HCT116 (cell line): ENCODE results near the gene ATP6V0B. TPM values are rescaled to one million over a fixed set of nuclear protein-coding genes. Genes with fewer than 3 reads are reported as not detected.

Source experiments
- ATAC-seq: fragments of 200-7000 bp; cut with Tn5 transposase; 2 replicates; pipeline ENCODE4 v1.9.1; 2020; ENCODE audit warnings: mild to moderate bottlenecking, moderate library complexity
- BruUV-seq: library from RNA; stranded (reverse); fragments of 400-500 nt; replicated peaks from 2 replicates; lab custom pipeline; 2021; lab: Mats Ljungman, UMichigan
- CTCF ChIA-PET: fragments of 300-600 bp; sonication (Branson Sonifier 250); formaldehyde crosslinking; loops from one replicate; lab custom pipeline; 2021; ENCODE audit warnings: antibody characterized with exemption; lab: Charles Lee
- POLR2A ChIA-PET: fragments of 300-600, 350-600 bp; sonication (Branson Sonifier 250); formaldehyde crosslinking; loops from one replicate; lab custom pipeline; 2021; ENCODE audit warnings: antibody characterized with exemption; lab: Charles Lee
- RAD21 ChIA-PET, 2 experiments: fragments of 300-600 bp; sonication (Branson Sonifier 250); formaldehyde crosslinking; loops; one replicate each; lab custom pipeline; 2023; ENCODE audit warnings: low total read pairs in 2 of 2; ENCODE audit not compliant: uncharacterized antibody in 2 of 2, unreplicated experiment in 2 of 2, low non-redundant PET in 1 of 2; lab: Charles Lee
- DNase-seq: peaks from one replicate; pipeline ENCODE4 v3.0.0-alpha.2; 2010; ENCODE audit warnings: low read depth, low spot score
- H2AFZ ChIP-seq: fragments of 200-600 bp; shearing (Covaris generic), sonication (generic); 2 replicates; pipeline ENCODE4 v1.6.1; 2017; ENCODE audit warnings: low read depth, mixed run types, mixed read lengths, antibody characterized with exemption, low read length; ENCODE audit not compliant: poor library complexity, severe bottlenecking
- H3K27ac ChIP-seq: 2 replicates; pipeline ENCODE4 v1.5.1; 2012; ENCODE audit warnings: low read depth, low read length
- H3K27me3 ChIP-seq: fragments of 200-600 bp; sonication (generic); 2 replicates; pipeline ENCODE4 v1.6.1; 2016; ENCODE audit warnings: mixed run types, low read length, mixed read lengths; ENCODE audit not compliant: insufficient read depth
- H3K36me3 ChIP-seq, 2 experiments: fragments of 200-500 bp in 1 of 2; fragments of 200-600 bp in 1 of 2; sonication (Bioruptor generic) in 1 of 2; sonication (generic) in 1 of 2; 2 replicates each; pipeline versions ENCODE4 v1.5.1 to v1.6.1; 2014 to 2016; ENCODE audit warnings: low read length in 2 of 2, inconsistent platforms in 1 of 2, mixed read lengths in 1 of 2, mixed run types in 1 of 2; ENCODE audit not compliant: insufficient read depth in 2 of 2, control insufficient read depth in 1 of 2
- H3K4me1 ChIP-seq, 2 experiments: fragments of 200-600 bp in 1 of 2; sonication (generic) in 1 of 2; 2 replicates each; pipeline versions ENCODE4 v1.5.1 to v1.6.1; 2012 to 2017; ENCODE audit warnings: low read length in 2 of 2, inconsistent platforms in 1 of 2, mild to moderate bottlenecking in 1 of 2, mixed read lengths in 1 of 2, mixed run types in 1 of 2, moderate library complexity in 1 of 2; ENCODE audit not compliant: insufficient read depth in 2 of 2, control insufficient read depth in 1 of 2
- H3K4me2 ChIP-seq: fragments of 200-600 bp; sonication (generic); 2 replicates; pipeline ENCODE4 v1.6.1; 2017; ENCODE audit warnings: mixed run types, low read length, mixed read lengths
- H3K4me3 ChIP-seq, 2 experiments: fragments of 200-600 bp in 1 of 2; sonication (generic) in 1 of 2; replicated peaks in 1 of 2; 2 replicates each; pipeline ENCODE4 v1.5.1; 2011 to 2016; ENCODE audit warnings: low read length in 2 of 2, control low read depth in 1 of 2, low read depth in 1 of 2, mild to moderate bottlenecking in 1 of 2, mixed read lengths in 1 of 2, mixed run types in 1 of 2
- H3K79me2 ChIP-seq: fragments of 200-600 bp; sonication (generic); 2 replicates; pipeline ENCODE4 v1.6.1; 2017; ENCODE audit warnings: mild to moderate bottlenecking, mixed run types, low read length, moderate library complexity, mixed read lengths; ENCODE audit not compliant: insufficient read depth
- H3K9ac ChIP-seq: fragments of 200-600 bp; sonication (generic); 2 replicates; pipeline ENCODE4 v1.6.1; 2016; ENCODE audit warnings: low read length, mixed read lengths
- H3K9me2 ChIP-seq: fragments of 200-600 bp; sonication (generic), shearing (Covaris generic); 2 replicates; pipeline ENCODE4 v1.6.1; 2017; ENCODE audit warnings: mixed run types, mild to moderate bottlenecking, moderate library complexity; ENCODE audit not compliant: insufficient read depth
- H3K9me3 ChIP-seq, 2 experiments: fragments of 200-500 bp in 1 of 2; fragments of 200-600 bp in 1 of 2; sonication (Bioruptor generic) in 1 of 2; sonication (generic) in 1 of 2; 2 replicates each; pipeline ENCODE4 v1.6.1; 2014 to 2017; ENCODE audit warnings: low read length in 2 of 2, mixed read lengths in 2 of 2, inconsistent platforms in 1 of 2, low read depth in 1 of 2, mild to moderate bottlenecking in 1 of 2, mixed run types in 1 of 2, moderate library complexity in 1 of 2; ENCODE audit not compliant: control insufficient read depth in 1 of 2, insufficient read depth in 1 of 2
- H4K20me1 ChIP-seq: fragments of 200-600 bp; sonication (generic), shearing (Covaris generic); 2 replicates; pipeline ENCODE4 v1.6.1; 2017; ENCODE audit warnings: mixed run types, mild to moderate bottlenecking, moderate library complexity; ENCODE audit not compliant: insufficient read depth
- CBX3 ChIP-seq: IDR thresholded peaks from 2 replicates; pipeline ENCODE4 v1.6.1; 2012; ENCODE audit warnings: low read depth
- CEBPB ChIP-seq: IDR thresholded peaks from 2 replicates; pipeline ENCODE4 v1.6.1; 2012; ENCODE audit warnings: low read depth
- EGR1 ChIP-seq: IDR thresholded peaks from 2 replicates; pipeline ENCODE4 v1.6.1; 2012; ENCODE audit warnings: low read depth
- ELF1 ChIP-seq: IDR thresholded peaks from 2 replicates; pipeline ENCODE4 v1.6.1; 2012; ENCODE audit warnings: low read depth, borderline replicate concordance
- EZH2 ChIP-seq: fragments of 200-600 bp; sonication (generic); IDR thresholded peaks from 2 replicates; pipeline ENCODE4 v1.6.1; 2017; ENCODE audit warnings: antibody characterized with exemption, mixed run types
- EZH2phosphoT487 ChIP-seq: fragments of 200-600 bp; IDR thresholded peaks from 2 replicates; pipeline ENCODE4 v1.6.1; 2018; ENCODE audit warnings: antibody characterized with exemption, borderline replicate concordance
- JUND ChIP-seq: IDR thresholded peaks from 2 replicates; pipeline ENCODE4 v1.6.1; 2012
- POLR2A ChIP-seq: IDR thresholded peaks from 2 replicates; pipeline ENCODE4 v1.7.0; 2011; ENCODE audit warnings: borderline replicate concordance; ENCODE audit not compliant: insufficient read depth, insufficient read length; ENCODE audit errors: extremely low read depth
- POLR2AphosphoS5 ChIP-seq: IDR thresholded peaks from 2 replicates; pipeline ENCODE4 v1.6.1; 2011; ENCODE audit warnings: mild to moderate bottlenecking, low read depth, low read length, moderate library complexity
- RAD21 ChIP-seq: IDR thresholded peaks from 2 replicates; pipeline ENCODE4 v1.6.1; 2012; ENCODE audit warnings: low read depth, mild to moderate bottlenecking
- SRF ChIP-seq: IDR thresholded peaks from 2 replicates; pipeline ENCODE4 v1.6.1; 2012; ENCODE audit warnings: low read depth
- YY1 ChIP-seq: IDR thresholded peaks from 2 replicates; pipeline ENCODE4 v1.6.1; 2011; ENCODE audit warnings: low read length, low read depth, moderate library complexity, mild to moderate bottlenecking; ENCODE audit not compliant: insufficient replicate concordance; ENCODE audit errors: extremely low read depth
- ZFX ChIP-seq: fragments of 450-650 bp; IDR thresholded peaks from 2 replicates; pipeline ENCODE4 v1.6.1; 2017
- ZNF274 ChIP-seq: fragments of 200-500 bp; sonication (Bioruptor generic); IDR thresholded peaks from 2 replicates; pipeline ENCODE4 v1.6.1; 2014; ENCODE audit warnings: mild to moderate bottlenecking, low read depth, low read length, inconsistent platforms
- intact Hi-C: fragments of 100-400 bp; cut with micrococcal nuclease; formaldehyde crosslinking; loops from 2 replicates; pipeline ENCODE4 v1.10.0; 2022
- total RNA-seq: library from RNA; stranded (reverse); gene quantifications from one replicate; pipeline ENCODE4 v1.2.1, GENCODE V29; 2021; ENCODE audit not compliant: unreplicated experiment
- TF ChIP-seq, protein P1 (sequence below): IDR thresholded peaks from 2 replicates; pipeline ENCODE4 v1.6.1; 2012; ENCODE audit warnings: low read depth
- TF ChIP-seq, protein P2 (sequence below): IDR thresholded peaks from 2 replicates; pipeline ENCODE4 v1.6.1; 2011; ENCODE audit warnings: mild to moderate bottlenecking, low read length, moderate library complexity; ENCODE audit not compliant: insufficient replicate concordance; ENCODE audit errors: extremely low read depth
- TF ChIP-seq, protein P3 (sequence below): IDR thresholded peaks from 2 replicates; pipeline ENCODE4 v1.6.1; 2012
- TF ChIP-seq, protein P4 (sequence below): IDR thresholded peaks from 2 replicates; pipeline ENCODE4 v1.6.1; 2012
- TF ChIP-seq, protein P5 (sequence below), 3 experiments: fragments of 200-600 bp in 1 of 3; sonication (generic) in 1 of 3; IDR thresholded peaks in 2 of 3; conservative IDR thresholded peaks in 1 of 3; 2 replicates each; pipeline ENCODE4 v1.5.1; 2012 to 2017; ENCODE audit warnings: low read depth in 2 of 3, low read length in 2 of 3, antibody characterized with exemption in 1 of 3, borderline replicate concordance in 1 of 3, control low read depth in 1 of 3, mild to moderate bottlenecking in 1 of 3, mixed read lengths in 1 of 3, mixed run types in 1 of 3, moderate library complexity in 1 of 3; ENCODE audit not compliant: insufficient read depth in 1 of 3

ATP6V0B gene
- total RNA-seq, 1 experiment from 2014 or later: 122 TPM

DNA sequence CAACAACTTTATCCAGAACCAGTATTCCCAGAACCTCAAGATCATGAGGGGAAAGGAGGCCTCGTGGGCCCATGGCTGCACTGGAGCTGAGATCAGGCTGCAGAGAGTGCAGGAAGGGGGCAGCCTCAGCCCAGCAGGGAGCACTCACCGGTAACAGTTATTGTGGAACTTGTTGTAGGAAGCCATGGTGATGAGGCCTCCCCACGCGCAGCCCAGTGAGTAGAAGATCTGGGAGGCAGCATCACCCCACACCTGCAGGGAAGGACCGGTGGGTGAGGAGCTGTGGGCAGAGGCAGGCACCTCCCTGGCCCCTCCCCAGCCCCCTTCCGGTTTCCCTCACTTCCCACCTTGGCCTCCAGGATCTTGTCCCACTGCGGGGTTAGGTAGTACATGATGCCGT lies 27.4 kb downstream of the ATP6V0B start:
- CTCF ChIA-PET: no interaction called here
- DNase-seq (no peak), ATAC-seq (no peak)
- POLR2A ChIA-PET: no interaction called here
- no peak overlapping the region for H2AFZ ChIP-seq
- H3K27me3 ChIP-seq: no peaks in the 10 kb centered on the region
- H3K4me2 ChIP-seq: no peak overlapping the region
- BruUV-seq: no TSS peak
- H3K4me1 ChIP-seq: peaks cover 0 to 4% of the 10 kb centered on the region in 2 experiments; a peak in 2 of 4 replicates
- H4K20me1 ChIP-seq: no peaks in the 10 kb centered on the region
- TF ChIP-seq, protein P1, sequence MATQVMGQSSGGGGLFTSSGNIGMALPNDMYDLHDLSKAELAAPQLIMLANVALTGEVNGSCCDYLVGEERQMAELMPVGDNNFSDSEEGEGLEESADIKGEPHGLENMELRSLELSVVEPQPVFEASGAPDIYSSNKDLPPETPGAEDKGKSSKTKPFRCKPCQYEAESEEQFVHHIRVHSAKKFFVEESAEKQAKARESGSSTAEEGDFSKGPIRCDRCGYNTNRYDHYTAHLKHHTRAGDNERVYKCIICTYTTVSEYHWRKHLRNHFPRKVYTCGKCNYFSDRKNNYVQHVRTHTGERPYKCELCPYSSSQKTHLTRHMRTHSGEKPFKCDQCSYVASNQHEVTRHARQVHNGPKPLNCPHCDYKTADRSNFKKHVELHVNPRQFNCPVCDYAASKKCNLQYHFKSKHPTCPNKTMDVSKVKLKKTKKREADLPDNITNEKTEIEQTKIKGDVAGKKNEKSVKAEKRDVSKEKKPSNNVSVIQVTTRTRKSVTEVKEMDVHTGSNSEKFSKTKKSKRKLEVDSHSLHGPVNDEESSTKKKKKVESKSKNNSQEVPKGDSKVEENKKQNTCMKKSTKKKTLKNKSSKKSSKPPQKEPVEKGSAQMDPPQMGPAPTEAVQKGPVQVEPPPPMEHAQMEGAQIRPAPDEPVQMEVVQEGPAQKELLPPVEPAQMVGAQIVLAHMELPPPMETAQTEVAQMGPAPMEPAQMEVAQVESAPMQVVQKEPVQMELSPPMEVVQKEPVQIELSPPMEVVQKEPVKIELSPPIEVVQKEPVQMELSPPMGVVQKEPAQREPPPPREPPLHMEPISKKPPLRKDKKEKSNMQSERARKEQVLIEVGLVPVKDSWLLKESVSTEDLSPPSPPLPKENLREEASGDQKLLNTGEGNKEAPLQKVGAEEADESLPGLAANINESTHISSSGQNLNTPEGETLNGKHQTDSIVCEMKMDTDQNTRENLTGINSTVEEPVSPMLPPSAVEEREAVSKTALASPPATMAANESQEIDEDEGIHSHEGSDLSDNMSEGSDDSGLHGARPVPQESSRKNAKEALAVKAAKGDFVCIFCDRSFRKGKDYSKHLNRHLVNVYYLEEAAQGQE: no peak
- TF ChIP-seq POLR2A: no peak
- TF ChIP-seq, protein P2, sequence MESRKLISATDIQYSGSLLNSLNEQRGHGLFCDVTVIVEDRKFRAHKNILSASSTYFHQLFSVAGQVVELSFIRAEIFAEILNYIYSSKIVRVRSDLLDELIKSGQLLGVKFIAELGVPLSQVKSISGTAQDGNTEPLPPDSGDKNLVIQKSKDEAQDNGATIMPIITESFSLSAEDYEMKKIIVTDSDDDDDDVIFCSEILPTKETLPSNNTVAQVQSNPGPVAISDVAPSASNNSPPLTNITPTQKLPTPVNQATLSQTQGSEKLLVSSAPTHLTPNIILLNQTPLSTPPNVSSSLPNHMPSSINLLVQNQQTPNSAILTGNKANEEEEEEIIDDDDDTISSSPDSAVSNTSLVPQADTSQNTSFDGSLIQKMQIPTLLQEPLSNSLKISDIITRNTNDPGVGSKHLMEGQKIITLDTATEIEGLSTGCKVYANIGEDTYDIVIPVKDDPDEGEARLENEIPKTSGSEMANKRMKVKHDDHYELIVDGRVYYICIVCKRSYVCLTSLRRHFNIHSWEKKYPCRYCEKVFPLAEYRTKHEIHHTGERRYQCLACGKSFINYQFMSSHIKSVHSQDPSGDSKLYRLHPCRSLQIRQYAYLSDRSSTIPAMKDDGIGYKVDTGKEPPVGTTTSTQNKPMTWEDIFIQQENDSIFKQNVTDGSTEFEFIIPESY: no peak
- TF ChIP-seq CBX3: no peak
- TF ChIP-seq SRF: no peak
- no peak for TF ChIP-seq ZNF274
- no peak for TF ChIP-seq EZH2
- TF ChIP-seq JUND: no peak
- TF ChIP-seq, protein P3, sequence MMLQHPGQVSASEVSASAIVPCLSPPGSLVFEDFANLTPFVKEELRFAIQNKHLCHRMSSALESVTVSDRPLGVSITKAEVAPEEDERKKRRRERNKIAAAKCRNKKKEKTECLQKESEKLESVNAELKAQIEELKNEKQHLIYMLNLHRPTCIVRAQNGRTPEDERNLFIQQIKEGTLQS: no peak
- TF ChIP-seq CEBPB: no peak
- TF ChIP-seq ZFX: no peak
- no peak for TF ChIP-seq POLR2AphosphoS5
- TF ChIP-seq YY1: no peak
- TF ChIP-seq ELF1: no peak
- no peak for TF ChIP-seq EGR1
- no peak for TF ChIP-seq EZH2phosphoT487
- TF ChIP-seq, protein P4, sequence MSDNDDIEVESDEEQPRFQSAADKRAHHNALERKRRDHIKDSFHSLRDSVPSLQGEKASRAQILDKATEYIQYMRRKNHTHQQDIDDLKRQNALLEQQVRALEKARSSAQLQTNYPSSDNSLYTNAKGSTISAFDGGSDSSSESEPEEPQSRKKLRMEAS: no peak
- TF ChIP-seq, protein P5, sequence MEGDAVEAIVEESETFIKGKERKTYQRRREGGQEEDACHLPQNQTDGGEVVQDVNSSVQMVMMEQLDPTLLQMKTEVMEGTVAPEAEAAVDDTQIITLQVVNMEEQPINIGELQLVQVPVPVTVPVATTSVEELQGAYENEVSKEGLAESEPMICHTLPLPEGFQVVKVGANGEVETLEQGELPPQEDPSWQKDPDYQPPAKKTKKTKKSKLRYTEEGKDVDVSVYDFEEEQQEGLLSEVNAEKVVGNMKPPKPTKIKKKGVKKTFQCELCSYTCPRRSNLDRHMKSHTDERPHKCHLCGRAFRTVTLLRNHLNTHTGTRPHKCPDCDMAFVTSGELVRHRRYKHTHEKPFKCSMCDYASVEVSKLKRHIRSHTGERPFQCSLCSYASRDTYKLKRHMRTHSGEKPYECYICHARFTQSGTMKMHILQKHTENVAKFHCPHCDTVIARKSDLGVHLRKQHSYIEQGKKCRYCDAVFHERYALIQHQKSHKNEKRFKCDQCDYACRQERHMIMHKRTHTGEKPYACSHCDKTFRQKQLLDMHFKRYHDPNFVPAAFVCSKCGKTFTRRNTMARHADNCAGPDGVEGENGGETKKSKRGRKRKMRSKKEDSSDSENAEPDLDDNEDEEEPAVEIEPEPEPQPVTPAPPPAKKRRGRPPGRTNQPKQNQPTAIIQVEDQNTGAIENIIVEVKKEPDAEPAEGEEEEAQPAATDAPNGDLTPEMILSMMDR (IDR thresholded peaks at IDR 0.05 in 2 of 3, conservative IDR thresholded peaks at IDR 0.05 in 1 of 3; ENCODE audit: borderline replicate concordance in 1 of 3, insufficient read depth in 1 of 3, low read depth in 2 of 3, low read length in 2 of 3): no peak
- TF ChIP-seq RAD21: no peak
- H3K79me2 ChIP-seq: no peaks in the 10 kb centered on the region
- no peaks in the 10 kb centered on the region for H3K36me3 ChIP-seq
- RAD21 ChIA-PET: no interaction called here
- intact Hi-C loops: no loop called here
- no peak overlapping the region for H3K27ac ChIP-seq
- H3K4me3 ChIP-seq: no peak overlapping the region
- no peaks in the 10 kb centered on the region for H3K9me3 ChIP-seq
- no peaks in the 10 kb centered on the region for H3K9me2 ChIP-seq
- no peak overlapping the region for H3K9ac ChIP-seq
